ENCODE data around the gene LRWD1.

The LRWD1 gene

DNA sequence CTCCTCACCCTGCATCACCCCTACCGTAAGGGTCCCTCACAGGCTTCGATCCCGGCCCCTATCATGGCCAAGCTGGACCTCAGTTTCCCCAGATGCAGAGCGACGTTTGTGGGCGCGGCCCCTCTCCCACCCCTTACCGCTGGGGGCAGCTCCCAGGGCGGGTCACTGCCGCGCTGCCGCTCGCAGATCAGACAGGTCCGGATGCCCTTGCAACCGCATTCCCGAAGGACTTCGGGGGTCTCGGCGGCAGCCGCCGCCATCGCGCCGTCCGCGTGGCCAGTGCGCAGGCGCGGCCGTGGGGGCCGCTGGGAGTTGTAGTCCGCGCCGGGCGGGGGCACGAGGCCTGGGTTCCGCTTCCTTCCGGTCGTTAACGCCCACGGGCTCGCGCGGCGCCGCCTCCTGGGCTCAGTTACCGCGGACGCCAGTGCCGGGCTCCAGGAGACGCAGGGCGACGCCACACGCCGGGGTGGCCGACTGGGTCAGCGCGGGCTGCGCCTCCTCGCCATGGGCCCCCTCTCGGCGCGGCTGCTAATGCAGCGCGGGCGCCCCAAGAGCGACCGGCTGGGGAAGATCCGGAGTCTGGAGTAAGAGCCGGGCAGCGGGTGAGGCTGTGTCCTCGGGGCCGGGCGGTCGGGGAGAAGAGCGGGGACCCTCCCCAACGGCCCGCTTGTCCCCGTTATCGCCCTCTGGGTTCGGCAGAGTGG lies at the start of gene LRWD1, which contains the start of gene ALKBH4:
TSS of gene LRWD1 (plus strand) at position 408 of the 704 bp plus-strand sequence. CDS start at position 505, 97 bp downstream.
TSS of gene ALKBH4 (minus strand) at position 287 of the 704 bp plus-strand sequence. CDS start at position 260, 27 bp downstream.
- DNase-seq (ENCODE audit: low read depth in 2 of 2) = peak; percentile 87 to 90

DNA sequence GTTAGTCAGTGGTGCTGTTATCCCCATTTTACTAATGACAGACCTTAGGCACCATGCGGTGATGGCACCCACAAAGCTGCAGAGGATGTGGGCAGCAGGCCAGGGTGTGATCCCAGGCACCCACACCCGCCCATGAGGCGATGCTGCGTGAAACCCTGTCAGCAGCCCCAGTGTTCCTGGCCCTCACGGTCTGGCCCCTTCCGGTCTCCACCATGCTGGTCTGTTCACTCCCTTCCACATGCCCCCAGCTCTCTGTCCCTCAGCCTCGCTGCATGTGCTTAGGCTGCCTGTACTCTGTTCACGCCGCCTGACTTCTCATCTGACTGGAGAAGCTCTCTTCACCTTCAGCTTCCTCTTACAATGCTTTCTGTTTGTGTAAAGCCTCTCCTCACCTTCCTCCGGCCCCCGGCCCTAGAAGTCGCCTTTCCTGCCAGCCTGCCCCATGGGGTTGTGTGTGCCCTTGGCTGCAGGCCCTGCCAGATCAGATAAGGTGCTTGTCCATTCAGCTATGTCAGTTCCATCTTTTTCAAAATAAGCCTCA lies 49.0 kb upstream of the LRWD1 start:
- peak in 1 of 2 donors; percentile 41 for DNase-seq (ENCODE audit: low read depth in 2 of 2)

DNA sequence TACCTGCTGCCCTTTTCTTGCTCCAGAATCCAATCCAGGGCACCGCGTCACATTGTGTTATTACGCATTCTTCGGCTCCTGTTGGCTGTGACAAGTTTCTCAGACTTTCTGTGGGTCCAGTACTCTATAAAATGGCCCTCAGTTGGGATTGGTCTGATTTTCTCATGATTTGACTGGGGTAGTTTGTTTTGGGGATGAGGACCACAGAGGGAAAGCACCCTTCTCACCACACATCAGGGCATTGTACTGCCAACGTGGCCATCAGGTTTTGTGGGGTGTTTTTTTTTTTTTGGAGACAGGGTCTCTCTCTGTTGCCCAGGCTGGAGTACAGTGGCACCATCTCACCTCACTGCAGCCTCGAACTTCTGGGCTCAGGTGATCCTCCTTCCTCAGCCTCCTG lies 48.4 kb upstream of the LRWD1 start:
- no peak for DNase-seq (ENCODE audit: low read depth in 2 of 2)

DNA sequence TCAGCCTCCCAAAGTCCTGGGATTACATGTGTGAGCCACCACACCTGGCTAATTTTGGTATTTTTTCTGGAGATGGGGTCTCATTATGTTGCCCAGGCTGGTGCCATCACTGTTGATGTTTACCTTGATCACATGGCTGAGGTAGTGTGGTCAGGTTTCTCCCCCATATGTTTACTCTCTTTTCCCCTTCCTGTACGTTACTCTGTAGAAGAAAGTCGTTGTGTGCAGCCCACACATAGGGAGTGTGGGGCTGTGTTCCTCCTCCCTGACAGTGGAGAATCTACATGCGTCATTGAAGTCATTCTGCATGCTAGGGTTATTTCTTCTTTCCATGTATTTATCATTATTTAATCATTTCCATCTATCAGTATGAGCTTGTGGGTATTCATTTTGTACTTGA lies 47.7 kb upstream of the LRWD1 start:
- no peak for DNase-seq (ENCODE audit: low read depth in 2 of 2)

DNA sequence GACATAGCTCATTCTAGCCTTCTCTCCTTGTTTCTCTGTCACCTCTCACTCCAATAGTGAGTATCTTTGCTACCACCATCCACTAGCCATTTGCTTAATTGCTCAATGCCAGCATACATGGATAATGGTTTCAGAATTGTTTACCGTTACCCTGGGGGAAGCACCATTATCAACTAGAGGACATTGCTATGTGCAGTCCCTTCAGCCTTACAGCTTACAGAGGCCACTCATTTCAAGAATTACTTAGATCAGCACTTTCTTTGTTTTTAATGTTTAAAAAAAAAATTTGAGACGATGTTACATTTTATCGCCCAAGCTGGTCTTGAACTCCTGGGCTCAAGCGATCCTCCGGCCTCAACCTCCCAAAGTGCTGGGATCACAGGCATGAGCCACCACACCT lies 46.2 kb upstream of the LRWD1 start:
- no peak for DNase-seq (ENCODE audit: low read depth in 2 of 2)

DNA sequence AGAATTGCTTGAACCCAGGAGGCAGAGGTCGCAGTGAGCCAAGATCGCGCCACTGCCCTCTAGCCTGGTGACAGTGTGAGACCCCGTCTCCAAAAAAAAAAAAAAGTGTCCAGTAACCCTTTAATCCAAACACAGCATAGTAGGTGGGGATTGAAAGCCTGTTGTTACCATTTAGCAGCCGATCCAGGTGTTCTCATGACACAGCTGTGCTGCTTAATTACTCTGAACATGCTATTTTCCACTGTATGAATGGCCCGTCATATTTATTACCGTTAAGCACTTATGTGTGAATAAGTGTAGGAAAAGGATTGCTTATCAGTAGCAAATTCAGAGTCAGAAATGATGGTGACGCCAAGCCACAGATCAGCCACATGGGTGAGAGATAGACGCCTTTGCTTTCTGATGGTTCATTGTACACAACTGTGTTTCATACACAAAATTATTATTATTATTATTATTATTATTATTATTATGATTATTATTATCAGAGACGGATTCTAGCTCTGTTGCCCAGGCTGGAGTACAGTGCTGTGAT lies 43.0 kb upstream of the LRWD1 start:
- no peak for DNase-seq (ENCODE audit: low read depth in 2 of 2)

DNA sequence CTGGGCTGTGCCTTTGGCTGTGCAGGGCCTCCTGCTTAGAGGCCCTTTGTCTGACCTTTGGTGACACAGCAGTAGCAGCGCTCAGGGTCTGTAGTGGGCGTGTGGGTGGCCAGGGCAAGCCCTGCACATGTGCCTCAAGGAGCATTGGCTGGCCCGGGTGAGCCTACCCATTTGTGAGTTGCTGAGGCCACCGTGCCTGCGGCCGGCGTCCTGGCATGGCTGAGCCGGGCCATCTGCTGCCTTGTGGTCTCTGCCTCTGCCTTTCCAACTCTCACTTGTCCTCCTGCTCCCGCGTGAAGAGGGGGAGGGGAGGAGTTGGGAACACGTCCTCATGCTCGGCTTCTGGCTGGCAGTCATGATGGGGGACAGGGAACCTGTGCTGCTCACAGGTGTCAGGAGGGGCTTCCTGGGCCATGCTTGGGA lies 40.6 kb upstream of the LRWD1 start:
- no peak for DNase-seq (ENCODE audit: low read depth in 2 of 2)

DNA sequence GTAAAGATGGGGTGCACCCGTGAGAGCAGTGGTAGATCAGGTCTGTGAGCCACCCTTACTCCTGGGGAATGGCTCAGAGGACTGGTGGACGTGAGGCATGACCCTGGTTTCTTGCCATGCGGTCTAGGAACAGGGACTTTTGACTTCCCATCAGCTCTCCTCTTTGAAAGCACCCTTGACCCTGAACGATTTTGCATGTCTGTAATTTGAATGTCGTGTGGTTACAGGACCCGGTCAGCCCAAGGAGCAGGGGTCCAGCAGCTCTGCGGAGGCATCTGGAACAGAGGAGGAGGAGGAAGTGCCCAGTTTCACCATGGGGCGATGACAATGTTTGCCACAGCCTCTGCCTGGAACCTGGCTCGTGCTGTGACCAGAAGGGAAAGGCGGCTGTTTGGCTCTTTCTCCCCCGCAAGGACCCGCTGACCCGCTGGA lies 40.0 kb upstream of the LRWD1 start:
- DNase-seq (ENCODE audit: low read depth in 2 of 2) = no peak

DNA sequence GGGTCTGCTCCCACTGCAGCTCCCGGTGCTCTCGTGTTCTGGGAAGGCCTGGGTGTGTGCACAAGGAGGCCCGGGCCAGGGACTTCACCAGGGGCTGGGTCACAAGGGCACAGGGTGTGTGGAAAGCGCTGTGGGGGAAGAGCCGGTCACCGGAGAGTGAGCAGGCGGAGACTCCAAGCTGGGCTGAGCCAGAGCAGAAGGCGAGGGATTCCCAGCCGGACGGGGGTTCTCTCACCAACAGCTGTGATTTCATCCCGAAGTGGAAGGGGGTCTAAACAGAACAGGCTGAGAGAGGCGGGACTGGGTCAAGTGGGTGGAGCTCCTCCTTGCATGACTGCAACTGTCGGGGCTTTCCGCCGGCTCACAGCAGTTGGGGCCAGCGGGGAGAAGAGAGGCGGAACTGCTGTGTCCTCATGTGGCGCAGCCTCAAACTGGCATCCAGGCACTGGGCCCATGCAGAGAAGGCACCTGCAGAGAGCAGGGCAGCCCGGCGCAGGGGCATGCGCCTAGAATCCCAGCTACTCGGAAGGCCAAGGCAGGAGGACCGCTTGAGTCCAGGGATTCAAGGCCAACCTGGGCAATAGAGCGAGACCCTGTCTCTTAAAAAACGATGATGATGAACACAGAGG lies 39.0 kb upstream of the LRWD1 start:
- peak; percentile 63 to 81 for DNase-seq (ENCODE audit: low read depth in 2 of 2)

DNA sequence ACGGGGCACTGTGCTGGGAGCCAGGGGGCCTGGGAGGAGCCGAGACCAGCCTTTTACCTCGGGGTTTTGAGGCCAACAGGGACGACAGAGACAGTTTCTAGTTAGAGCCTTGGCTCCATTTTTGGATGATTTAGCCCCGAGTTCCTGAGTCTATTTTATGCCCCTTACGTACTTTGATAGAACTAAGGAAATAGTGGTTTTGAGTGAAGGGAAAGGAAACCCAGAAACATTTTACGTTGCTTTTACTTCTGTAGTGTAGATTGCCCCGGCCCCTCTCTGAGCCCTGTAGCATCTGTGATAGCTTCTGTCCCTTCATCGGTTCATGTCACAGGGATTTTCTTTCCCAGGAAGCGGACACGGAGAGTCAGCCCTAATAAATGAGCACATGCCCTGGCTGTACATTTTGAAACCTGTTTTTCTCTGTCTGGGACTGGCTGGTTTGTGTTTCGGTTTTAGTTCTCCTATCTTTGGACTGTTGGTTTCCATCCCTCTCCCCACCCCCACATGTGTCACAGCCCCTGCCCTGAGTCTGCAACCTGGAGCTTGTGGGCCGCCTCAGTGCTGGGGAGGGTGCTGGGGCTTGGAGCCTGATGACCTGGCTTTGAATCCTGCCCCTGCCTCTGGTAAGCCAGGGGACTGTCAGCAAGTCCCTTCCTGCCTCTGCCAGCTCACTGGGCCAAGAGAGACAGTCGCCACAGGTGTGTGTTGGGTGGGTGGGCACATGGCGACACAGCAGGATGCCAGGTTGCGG lies 38.3 kb upstream of the LRWD1 start:
- peak; percentile 60 to 72 for DNase-seq (ENCODE audit: low read depth in 2 of 2)

DNA sequence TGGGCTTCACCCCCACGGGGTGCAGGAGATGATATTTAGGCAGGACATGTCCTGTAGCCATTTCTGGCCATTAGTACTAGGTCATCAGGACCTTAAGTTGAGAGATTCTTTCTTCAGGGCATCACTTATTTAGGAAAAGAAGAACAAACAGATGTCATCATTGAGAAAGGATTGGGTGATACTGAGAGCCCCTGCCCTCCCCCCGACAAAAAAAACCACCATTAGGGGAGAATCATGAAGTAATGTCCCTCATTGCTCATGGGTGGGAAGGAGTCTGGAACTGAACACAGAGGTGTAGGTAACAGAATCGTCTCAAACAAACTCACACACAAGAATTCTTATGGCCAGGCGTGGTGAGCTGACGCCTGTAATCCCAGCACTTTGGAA lies 37.8 kb upstream of the LRWD1 start:
- DNase-seq (ENCODE audit: low read depth in 2 of 2) = no peak

DNA sequence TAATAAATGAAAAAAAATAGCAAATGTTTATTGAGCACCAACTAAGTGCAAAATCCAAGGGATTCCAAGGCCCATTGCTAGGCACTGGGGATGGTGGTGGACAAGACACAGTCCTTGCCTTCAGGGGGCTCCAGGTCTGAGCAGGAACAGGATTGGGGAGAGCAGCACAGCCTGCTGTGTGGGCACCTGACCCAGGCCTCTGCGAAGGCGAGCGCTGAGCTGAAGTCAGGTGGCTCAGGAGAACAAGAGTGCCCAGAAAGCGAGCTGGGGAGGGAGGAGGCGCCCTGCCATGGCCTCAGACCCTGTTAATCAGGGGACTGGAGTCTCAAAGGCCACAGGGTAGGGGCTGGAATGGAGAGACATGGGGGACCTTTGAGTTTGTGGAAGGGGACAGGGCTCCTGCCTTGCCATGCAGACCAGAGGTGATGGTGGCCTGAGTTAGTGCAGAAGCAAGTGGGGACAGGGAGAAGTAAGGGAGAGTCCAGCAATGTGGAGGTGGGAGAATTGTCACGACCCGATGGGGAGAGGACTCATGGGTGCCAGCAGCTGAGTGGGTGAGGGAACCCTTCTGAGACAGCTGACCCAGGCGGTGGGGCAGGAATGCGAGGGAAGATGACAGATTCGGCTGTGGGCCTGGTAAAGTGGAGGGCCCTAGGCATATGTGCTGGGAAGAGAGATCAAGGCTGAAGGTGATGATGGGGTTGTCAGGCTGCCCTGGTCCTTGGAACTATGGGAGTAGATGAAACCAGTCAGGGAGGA lies 35.5 kb upstream of the LRWD1 start:
- no peak for DNase-seq (ENCODE audit: low read depth in 2 of 2)

DNA sequence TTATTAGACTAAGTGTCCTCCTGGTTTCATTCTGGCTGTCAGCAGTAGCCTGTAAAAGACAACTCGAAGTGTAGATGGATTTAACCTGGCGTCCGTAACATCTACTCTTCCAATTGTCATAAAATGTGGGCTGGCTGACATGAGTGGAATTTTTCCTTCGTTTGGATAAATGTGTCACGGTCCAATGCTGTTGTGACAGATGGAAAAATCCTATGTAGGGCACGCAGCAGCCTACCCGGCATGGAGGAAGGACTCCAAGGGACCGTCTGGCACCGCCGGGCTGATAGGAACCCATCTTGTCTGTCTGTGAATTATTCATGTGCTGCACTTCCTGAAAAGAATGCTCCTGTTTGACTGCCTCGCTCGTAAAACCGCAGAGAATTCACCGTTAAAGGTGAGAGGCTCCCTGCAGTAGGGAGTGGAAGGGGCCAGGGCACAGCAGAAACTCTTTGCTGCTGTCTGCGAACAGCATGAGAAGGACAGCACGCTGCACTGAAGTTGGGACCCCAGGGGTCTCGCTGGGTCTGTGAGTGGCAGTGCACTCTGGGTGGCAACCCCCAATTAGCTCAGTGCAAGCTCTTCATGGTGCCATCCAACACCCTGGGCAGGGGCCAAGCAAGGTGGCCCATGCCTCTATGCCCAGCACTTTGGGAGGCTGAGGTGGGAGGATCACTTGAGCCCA lies 33.0 kb upstream of the LRWD1 start:
- DNase-seq (ENCODE audit: low read depth in 2 of 2) = peak in 1 of 2 donors; percentile 42

DNA sequence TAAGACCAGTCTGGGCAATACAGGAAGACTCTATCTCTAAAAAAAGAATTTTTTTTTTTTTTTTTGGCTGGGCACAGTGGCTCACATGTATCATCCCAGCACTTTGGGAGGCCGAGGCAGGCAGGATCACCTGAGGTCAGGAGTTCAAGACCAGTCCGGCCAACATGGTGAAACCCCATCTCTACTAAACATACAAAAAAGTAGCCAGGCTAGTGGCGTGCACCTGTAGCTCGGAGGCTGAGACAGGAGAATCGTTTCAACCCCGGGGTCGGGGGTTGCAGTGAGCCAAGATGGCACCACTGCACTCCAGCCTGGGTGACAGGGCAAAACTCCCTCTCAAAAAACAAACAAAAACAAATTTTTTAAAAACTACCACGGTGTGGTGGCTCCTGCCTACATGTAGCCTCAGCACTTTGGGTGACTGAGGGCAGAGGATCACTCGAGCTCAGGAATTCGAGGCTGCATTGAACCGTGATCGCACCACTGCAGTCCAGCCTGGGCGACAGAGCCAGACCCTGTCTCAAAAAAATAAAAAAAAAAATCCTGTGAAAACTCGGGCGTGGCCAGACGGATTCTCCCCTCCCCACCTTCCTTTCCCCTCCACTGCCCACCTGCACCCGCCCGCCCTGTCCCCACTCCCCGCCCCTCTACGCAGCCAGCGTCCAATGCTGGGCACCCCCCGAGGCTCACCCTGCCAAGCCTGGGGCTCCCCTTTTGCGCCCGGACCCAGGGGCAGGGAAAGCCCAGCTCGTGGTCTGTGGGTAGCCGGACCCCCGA lies 32.2 kb upstream of the LRWD1 start:
- no peak for DNase-seq (ENCODE audit: low read depth in 2 of 2)

DNA sequence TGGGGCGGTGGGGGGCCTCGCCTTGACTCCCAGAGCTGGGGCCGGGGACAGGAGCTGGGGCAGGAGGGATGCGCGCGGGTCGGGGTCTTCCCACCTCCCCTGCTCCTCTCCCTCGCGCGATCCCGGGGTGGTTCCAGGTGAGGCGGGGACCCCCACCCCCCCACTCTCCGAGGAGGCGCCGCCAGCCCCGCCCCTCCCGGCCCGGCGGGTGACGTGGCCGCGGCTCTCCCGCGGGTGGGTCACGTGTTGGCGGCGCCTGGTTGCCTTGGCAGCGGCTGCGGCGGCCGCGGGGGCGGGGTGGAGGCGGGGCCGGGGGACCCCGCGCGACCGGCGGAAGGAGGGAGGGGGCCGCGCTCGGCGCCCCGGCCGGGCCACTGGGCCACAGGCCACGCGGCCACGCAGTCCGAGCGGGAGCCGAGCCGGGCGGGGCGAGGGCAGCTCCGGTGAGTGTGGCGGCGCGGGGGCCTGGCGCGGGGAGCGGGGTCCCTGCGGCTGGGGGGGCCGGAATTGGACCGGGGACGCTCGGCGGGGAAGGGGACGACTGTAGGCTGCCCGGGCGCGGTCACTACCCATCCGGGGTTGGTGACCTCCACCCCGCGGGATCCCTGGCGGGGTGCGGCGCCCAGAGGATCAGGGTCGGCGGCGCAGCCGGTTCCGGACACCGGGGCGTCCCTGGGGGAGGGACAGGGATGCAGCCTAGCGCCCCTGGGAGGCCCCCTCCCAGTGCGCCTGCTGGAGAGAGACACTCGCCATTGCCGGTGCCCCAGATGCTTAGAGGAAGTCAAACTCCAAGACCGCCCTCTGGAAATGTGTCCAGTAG lies 31.4 kb upstream of the LRWD1 start, which contains the start of gene ORAI2:
TSS of gene ORAI2 (plus strand) at position 357 of the 820 bp plus-strand sequence. CDS start 5,382 bp downstream, outside the sequence.
- peak; percentile 79 for DNase-seq (ENCODE audit: low read depth in 2 of 2)

DNA sequence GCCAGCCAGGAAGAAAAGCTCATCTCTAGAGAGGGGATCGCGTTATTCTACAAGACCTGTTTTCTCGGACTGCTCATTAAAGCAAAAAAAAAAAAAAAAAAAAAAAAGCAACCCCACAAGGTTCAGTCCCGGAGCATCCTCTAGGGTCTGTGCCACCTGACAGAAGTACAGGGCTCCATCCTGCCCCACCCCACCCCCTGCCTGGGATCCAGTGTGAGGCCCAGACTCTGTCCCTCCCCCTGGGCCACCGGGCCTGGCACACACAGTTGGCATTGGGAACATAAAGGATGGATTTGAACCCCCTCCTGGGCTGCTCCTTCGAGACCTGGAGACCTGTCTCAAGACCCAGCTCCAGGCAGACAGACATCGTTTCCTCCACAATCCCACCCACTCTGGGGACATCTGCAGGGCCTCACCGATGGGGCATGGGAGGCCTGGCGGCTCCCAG lies 30.7 kb upstream of the LRWD1 start:
- DNase-seq (ENCODE audit: low read depth in 2 of 2) = no peak

DNA sequence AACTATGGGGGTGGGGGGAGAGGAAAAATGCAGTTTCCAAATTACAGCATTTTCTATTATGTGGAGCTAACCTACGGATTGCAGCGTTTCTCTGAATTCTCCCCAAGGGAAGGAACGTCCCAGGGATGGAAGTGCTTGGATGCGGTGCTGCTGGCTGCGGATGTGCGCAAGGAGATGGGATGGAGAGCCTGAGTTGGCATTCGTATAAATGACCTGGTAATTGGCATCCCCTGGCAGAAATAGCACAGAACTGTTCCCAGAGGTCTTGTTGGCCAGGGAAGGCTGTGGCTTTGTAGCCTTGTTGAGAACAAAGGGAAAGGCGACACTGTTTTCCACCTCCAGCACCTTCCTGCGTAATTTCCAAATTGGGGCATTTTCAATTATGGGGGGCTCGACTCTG lies 28.7 kb upstream of the LRWD1 start:
- no peak for DNase-seq (ENCODE audit: low read depth in 2 of 2)

DNA sequence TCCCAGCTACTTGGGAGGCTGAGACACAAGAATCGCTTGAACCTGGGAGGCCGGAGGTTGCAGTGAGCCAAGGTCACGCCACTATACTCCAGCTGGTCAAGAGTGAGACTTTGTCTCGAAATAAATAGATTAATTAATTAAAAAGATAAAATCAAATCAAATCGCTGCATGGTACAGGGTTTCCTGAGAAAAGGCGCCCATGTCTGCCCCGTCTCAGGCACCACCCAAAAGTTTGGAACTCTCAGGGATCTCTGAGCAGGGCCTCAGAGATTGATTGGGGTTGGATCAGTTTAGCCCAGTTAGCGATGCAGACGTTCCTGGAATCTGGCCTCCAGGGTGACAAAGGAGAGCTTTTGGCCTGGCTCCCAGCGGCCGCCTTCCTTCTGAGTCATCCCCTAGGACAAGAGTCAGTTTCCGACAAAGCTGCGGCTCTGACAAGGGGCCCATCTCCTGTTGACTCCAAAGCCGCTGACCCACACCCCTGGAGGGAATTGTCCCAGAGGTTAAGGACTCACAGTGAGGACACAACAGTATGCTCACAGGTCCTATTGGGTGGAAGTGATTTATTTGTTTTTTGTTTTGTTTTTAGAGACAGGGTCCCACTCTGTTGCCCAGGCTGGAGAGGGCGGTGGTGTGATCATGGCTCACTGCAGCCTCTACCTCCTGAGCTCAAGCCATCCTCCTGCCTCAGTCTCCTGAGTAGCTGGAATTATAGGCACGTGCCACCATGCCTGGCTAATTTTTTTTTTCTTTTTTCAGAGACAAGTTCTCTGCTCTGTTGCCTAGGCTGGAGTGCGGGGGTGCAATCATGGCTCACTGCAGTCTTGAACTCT lies 24.6 kb upstream of the LRWD1 start:
- no peak for DNase-seq (ENCODE audit: low read depth in 2 of 2)
